ENCODE results near the gene TUBB4A. TPM values are rescaled to one million over a fixed set of nuclear protein-coding genes. Genes with fewer than 3 reads are reported as not detected.

TUBB4A gene
- total RNA-seq, 1 experiment from 2014 or later: 20.3 TPM

DNA sequence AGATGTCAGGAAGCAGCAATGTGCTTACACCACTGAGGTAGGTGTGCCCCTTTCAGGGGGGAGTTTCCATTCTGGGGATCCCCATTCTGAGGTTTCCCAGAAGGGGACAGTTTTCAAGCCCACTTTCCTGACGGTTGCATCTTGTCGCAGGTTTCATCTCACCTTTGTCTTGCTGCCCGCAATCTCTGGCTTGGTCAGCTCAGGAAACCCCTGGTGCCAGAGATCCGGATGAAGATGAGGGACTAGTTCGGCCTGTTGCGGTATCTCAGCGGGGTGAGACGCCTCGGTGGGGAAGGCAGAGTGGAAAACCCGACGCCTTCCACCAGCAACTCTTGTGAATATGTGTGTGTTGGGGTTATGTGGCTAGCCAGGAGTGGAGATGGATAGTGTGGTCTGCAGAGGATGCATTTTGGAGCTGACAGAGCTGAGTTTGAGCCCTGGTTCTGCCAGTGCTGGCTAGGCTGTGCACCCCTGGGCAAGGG, 41.8 kb upstream of the TUBB4A start:
- H3K4me1 ChIP-seq (ENCODE audit: insufficient read depth, low read length): no peaks in the 10 kb centered on the region
- no peak for DNase-seq
- no peak overlapping the region for H4K91ac ChIP-seq (ENCODE audit: insufficient read length, low read depth, low read length)
- H3K23ac ChIP-seq (ENCODE audit: insufficient read length, low read depth, low read length): no peak overlapping the region
- no peaks in the 10 kb centered on the region for H3K9me3 ChIP-seq (ENCODE audit: control insufficient read depth, low read depth, low read length)
- no peak overlapping the region for H2BK20ac ChIP-seq (ENCODE audit: low read depth, low read length, poor library complexity, severe bottlenecking)
- H3K14ac ChIP-seq (ENCODE audit: insufficient read depth, low read length): no peak overlapping the region
- no peak overlapping the region for H3K4ac ChIP-seq (ENCODE audit: low read depth, low read length)
- H3K23me2 ChIP-seq (ENCODE audit: insufficient read length, low read depth, low read length, poor library complexity, severe bottlenecking): no peaks in the 10 kb centered on the region
- H4K5ac ChIP-seq (ENCODE audit: insufficient read length, low read depth, low read length): no peak overlapping the region
- no peak overlapping the region for H3K27ac ChIP-seq (ENCODE audit: insufficient read length, low read depth, low read length)
- no peak for TF ChIP-seq CTCF (conservative IDR thresholded peaks at IDR 0.05)
- H2AK5ac ChIP-seq (ENCODE audit: insufficient read length, low read length): no peak overlapping the region
- H2BK120ac ChIP-seq (ENCODE audit: low read depth, low read length, poor library complexity, severe bottlenecking): no peak overlapping the region
- Mint-ChIP-seq H3K27me3 (ENCODE audit: low read depth) (peaks cover 29% of the 10 kb centered on the region), H3K27ac (no peak overlapping the region), H3K4me1 (no peaks in the 10 kb centered on the region), H3K36me3 (ENCODE audit: insufficient read depth in 1 of 3, low read depth in 3 of 3) (no peaks in the 10 kb centered on the region; a peak in 3 of 7 replicates), H3K4me3 (no peak overlapping the region), H3K9me3 (peaks cover 16 to 33% of the 10 kb centered on the region in 2 experiments)
- no peaks in the 10 kb centered on the region for H3K79me1 ChIP-seq (ENCODE audit: insufficient read depth, low read depth, low read length, poor library complexity, severe bottlenecking)
- no peak overlapping the region for H3K9ac ChIP-seq (ENCODE audit: extremely low read depth, insufficient read length, low read length)
- no peak overlapping the region for H3T11ph ChIP-seq (ENCODE audit: low read length)
- H4K8ac ChIP-seq (replicated peaks; ENCODE audit: insufficient read length, low read depth, low read length): no peak overlapping the region
- no peak overlapping the region for H2BK15ac ChIP-seq (ENCODE audit: low read depth, low read length)
- no CpG with 5 or more reads among the region's 11 CpGs for WGBS (ENCODE audit: extremely low coverage, insufficient read length, low lambda C conversion rate)
- H2BK5ac ChIP-seq (ENCODE audit: insufficient read length, low read length): no peak overlapping the region
- H2BK12ac ChIP-seq (ENCODE audit: insufficient read length, low read depth, low read length): no peak overlapping the region
- no peak overlapping the region for H3K56ac ChIP-seq (ENCODE audit: insufficient read length, low read depth, low read length)
- H3K27me3 ChIP-seq (ENCODE audit: insufficient read depth, low read length): no peaks in the 10 kb centered on the region
- no peak overlapping the region for H3K18ac ChIP-seq (ENCODE audit: insufficient read length, low read depth, low read length)
- no peak overlapping the region for H2AFZ ChIP-seq (ENCODE audit: low read length)
- no peaks in the 10 kb centered on the region for H4K20me1 ChIP-seq (ENCODE audit: control insufficient read depth, insufficient read depth, insufficient read length)
- H3K4me2 ChIP-seq (ENCODE audit: insufficient read depth, insufficient read length, low read length): no peak overlapping the region
- no peaks in the 10 kb centered on the region for H3K79me2 ChIP-seq (ENCODE audit: insufficient read depth, low read length)

Measured in H9 (cell line).